Ovary (tissue), 9 donors: ENCODE results near the gene CWF19L2. TPM values are rescaled to one million over a fixed set of nuclear protein-coding genes. Genes with fewer than 3 reads are reported as not detected.

Experiments used
- DNase-seq, 5 donors: peaks; one replicate each; pipeline ENCODE4 v3.0.0-alpha.2; 2019 to 2020
- H3K27ac ChIP-seq, 2 donors: fragments of 200-600 bp; one replicate each; pipeline versions ENCODE4 v1.5.1 to v1.8.0; 2019 to 2022
- H3K27me3 ChIP-seq: fragments of 200-600 bp; one replicate; pipeline ENCODE4 v1.8.0; 2022
- H3K36me3 ChIP-seq: fragments of 200-600 bp; sonication (generic); one replicate; pipeline ENCODE4 v1.5.1; 2019
- H3K4me1 ChIP-seq: one replicate; pipeline ENCODE4 v1.8.1; 2013; ENCODE audit warnings: mild to moderate bottlenecking, moderate library complexity; ENCODE audit not compliant: insufficient read depth
- H3K4me3 ChIP-seq: fragments of 200-600 bp; sonication (generic); one replicate; pipeline ENCODE4 v1.5.1; 2017
- H3K9me3 ChIP-seq, 2 donors: fragments of 200-600 bp in 1 of 2; sonication (generic) in 1 of 2; one replicate each; pipeline versions ENCODE4 v1.5.1 to v1.8.1; 2013 to 2019; ENCODE audit warnings: mild to moderate bottlenecking in 1 of 2, moderate library complexity in 1 of 2
- EP300 ChIP-seq: sonication (generic); formaldehyde crosslinking; IDR thresholded peaks from one replicate; pipeline ENCODE4 v1.6.1; 2017; ENCODE audit warnings: antibody characterized with exemption
- POLR2A ChIP-seq: fragments of 450-650 bp; IDR thresholded peaks from one replicate; pipeline ENCODE4 v1.6.1; 2017; ENCODE audit warnings: antibody characterized with exemption, mild to moderate bottlenecking, moderate library complexity
- WGBS, 3 donors: extraction: QIAGEN DNeasy Blood & Tissue Kit in 1 of 3; methylation state at CpG; one replicate each; pipeline versions ENCODE4 v1.1.5 to v1.1.7; 2013 to 2017; 5-methylcytosine and 5-hydroxymethylcytosine counted together
- intact Hi-C, 4 donors: fragments of 100-400 bp; cut with DNase I; formaldehyde crosslinking; loops; one replicate each; pipeline versions ENCODE4 v1.11.0 to v1.15.1; 2022 to 2023
- polyA plus RNA-seq, 2 donors: library from polyadenylated mRNA; stranded (reverse); fragments of 200-250 nt in 1 of 2; fragments of 350-450 nt in 1 of 2; fragmentation: Illumina TruSeq in 1 of 2; extraction: RNeasy Lipid Tissue Mini Kit (QIAGEN cat#74804) in 1 of 2; gene quantifications; one replicate each; pipeline ENCODE4 v1.2.3, GENCODE V29; 2013 to 2014
- total RNA-seq, 7 donors: library from RNA; depleted of rRNA in 2 of 7; stranded (reverse); fragments of >200 nt in 2 of 7; fragmentation: NEBNext Ultra II Directional in 3 of 7; extraction: Animal tissue kit (Norgen Biotek cat#: 25700) in 3 of 7; gene quantifications; one replicate each; pipeline versions ENCODE4 v1.1.0 to v1.2.4, GENCODE V29; 2016 to 2023
- TF ChIP-seq, protein P1 (sequence below), 3 donors: fragments of 450-650 bp in 2 of 3; fragments of 200-600 bp in 1 of 3; IDR thresholded peaks; one replicate each; pipeline versions ENCODE4 v1.5.1 to v1.8.0; 2016 to 2022; ENCODE audit warnings: antibody characterized with exemption in 3 of 3, mild to moderate bottlenecking in 1 of 3
- donor health status: DM: no; HTN: no; CAD: no; lungs with moderate emphysema.
- donor health status: DM: no; HTN: no; CAD: no.
- donor health status: Bipolar disorder and iron deficiency.
- donor health status: DM: yes; HTN: yes; CAD: no.
- donor health status: DM: no; HTN: no; CAD: no.
- donor health status: DM: yes; HTN: yes; CAD: no.

The CWF19L2 gene
- total and polyA plus RNA-seq, 9 donors = 13.4 to 26.4 (median 20.7) TPM

DNA sequence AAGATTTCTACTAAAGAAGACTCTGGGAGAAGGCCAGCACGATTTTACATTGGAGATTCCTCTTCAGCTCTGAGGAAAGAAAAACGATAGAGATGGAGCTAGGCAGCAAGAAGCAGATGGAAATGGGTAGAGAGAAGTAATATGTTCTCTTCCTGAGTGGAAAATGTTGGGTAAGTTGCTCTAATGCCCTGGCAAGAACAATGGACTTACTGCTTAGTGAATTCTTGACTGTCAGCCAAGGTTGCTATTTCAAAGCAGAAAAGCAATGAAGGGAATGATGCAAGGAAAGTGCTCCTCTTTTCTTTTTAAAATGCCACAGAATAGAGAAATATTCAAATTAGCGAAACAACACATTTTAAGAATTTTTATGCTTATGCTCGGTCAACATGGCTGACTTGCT lies 38.4 kb upstream of the CWF19L2 start:
- no peak for DNase-seq
- Histone ChIP-seq H3K4me3 (no peak overlapping the region), H3K9me3 (no peaks in the 10 kb centered on the region), H3K27ac (no peak overlapping the region), H3K4me1 (no peaks in the 10 kb centered on the region), H3K36me3 (no peaks in the 10 kb centered on the region), H3K27me3 (no peaks in the 10 kb centered on the region)
- intact Hi-C loops = no loop called here
- TF ChIP-seq, protein P1, sequence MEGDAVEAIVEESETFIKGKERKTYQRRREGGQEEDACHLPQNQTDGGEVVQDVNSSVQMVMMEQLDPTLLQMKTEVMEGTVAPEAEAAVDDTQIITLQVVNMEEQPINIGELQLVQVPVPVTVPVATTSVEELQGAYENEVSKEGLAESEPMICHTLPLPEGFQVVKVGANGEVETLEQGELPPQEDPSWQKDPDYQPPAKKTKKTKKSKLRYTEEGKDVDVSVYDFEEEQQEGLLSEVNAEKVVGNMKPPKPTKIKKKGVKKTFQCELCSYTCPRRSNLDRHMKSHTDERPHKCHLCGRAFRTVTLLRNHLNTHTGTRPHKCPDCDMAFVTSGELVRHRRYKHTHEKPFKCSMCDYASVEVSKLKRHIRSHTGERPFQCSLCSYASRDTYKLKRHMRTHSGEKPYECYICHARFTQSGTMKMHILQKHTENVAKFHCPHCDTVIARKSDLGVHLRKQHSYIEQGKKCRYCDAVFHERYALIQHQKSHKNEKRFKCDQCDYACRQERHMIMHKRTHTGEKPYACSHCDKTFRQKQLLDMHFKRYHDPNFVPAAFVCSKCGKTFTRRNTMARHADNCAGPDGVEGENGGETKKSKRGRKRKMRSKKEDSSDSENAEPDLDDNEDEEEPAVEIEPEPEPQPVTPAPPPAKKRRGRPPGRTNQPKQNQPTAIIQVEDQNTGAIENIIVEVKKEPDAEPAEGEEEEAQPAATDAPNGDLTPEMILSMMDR (IDR thresholded peaks at IDR 0.05) = no peak
- TF ChIP-seq EP300 (no peak), POLR2A (no peak)
- 48 to 56% (median 51%) methylated on average over 4 of the region's 4 CpGs for WGBS, 3 donors

DNA sequence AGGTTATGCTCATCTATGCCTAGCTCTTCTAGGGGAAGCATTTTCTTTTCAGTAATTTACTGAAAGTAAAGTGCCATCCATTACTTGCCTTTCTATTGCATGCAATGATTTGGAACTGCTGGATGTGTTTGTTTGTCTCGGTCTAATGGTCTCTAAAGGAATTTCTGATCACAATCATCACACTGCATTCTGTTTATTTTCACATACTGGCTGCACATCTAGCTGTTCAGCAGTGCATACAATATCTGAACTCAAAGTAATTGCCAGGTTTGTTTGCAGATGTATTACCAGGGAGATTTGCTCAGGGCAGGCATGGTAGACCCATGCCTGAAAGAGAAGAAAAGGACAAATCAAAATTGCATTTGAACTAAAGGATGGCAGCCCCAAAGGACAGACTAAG lies 36.4 kb upstream of the CWF19L2 start:
- Histone ChIP-seq H3K9me3 (no peaks in the 10 kb centered on the region), H3K27ac (no peak overlapping the region), H3K36me3 (no peaks in the 10 kb centered on the region), H3K4me3 (no peak overlapping the region), H3K27me3 (no peaks in the 10 kb centered on the region), H3K4me1 (no peaks in the 10 kb centered on the region)
- TF ChIP-seq, protein P1 (IDR thresholded peaks at IDR 0.05) = no peak
- TF ChIP-seq POLR2A (no peak), EP300 (no peak)
- DNase-seq = no peak
- WGBS, 3 donors = 74 to 85% (median 74%) methylated on average over 1 of the region's 1 CpG
- intact Hi-C loops = no loop called here

DNA sequence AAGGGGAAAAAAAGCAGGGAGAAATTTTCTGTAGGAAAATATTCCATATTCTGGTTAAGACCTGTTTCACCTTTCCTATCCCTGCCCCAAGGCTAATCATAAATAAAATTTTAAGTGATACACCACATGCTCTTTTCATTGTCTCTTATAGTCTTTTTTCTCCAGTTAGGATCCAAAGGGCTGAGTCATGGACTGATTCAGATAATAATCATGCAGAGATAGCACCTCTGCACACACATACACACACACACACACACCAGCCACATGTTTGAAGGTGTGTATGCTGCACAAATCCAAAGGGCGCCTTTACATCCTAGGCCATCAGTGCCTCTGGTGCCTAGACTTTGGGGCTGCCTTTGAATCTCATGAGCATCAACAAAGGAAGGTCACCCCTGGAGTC lies 35.5 kb upstream of the CWF19L2 start:
- H3K4me1 ChIP-seq = no peaks in the 10 kb centered on the region
- DNase-seq = no peak
- no peak overlapping the region for H3K27ac ChIP-seq
- H3K36me3 ChIP-seq = no peaks in the 10 kb centered on the region
- 93 to 100% (median 95%) methylated on average over 1 of the region's 1 CpG for WGBS, 3 donors
- intact Hi-C loops = no loop called here
- H3K9me3 ChIP-seq = no peaks in the 10 kb centered on the region
- H3K27me3 ChIP-seq = no peaks in the 10 kb centered on the region
- H3K4me3 ChIP-seq = no peak overlapping the region
- no peak for TF ChIP-seq EP300
- TF ChIP-seq, protein P1 (IDR thresholded peaks at IDR 0.05) = no peak
- no peak for TF ChIP-seq POLR2A

DNA sequence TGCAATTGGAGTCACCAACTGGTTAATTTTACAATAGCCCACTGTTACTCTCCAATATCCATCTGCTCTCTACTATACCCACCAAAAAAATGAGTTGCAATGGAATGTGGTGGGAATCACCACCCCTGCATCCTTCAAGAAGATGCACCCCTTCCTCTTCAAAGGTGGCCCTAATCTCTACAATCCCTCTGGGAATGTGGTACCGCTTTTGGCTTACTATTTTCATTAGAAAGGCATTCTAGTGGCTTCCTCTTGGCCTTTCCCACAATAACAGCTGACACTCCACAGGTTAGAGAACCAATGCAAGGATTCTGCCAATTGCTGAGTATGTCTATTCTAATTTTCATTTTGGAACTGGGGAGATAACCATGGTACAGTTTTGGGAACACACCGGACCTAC lies 33.2 kb upstream of the CWF19L2 start:
- Histone ChIP-seq H3K4me1 (no peaks in the 10 kb centered on the region), H3K36me3 (no peaks in the 10 kb centered on the region), H3K27me3 (no peaks in the 10 kb centered on the region), H3K27ac (no peak overlapping the region), H3K9me3 (no peaks in the 10 kb centered on the region), H3K4me3 (no peak overlapping the region)
- TF ChIP-seq, protein P1 (IDR thresholded peaks at IDR 0.05) = no peak
- no peak for TF ChIP-seq POLR2A
- TF ChIP-seq EP300 = no peak
- 88 to 92% (median 88%) methylated on average over 2 of the region's 2 CpGs for WGBS, 3 donors
- intact Hi-C loops = no loop called here
- DNase-seq = no peak

DNA sequence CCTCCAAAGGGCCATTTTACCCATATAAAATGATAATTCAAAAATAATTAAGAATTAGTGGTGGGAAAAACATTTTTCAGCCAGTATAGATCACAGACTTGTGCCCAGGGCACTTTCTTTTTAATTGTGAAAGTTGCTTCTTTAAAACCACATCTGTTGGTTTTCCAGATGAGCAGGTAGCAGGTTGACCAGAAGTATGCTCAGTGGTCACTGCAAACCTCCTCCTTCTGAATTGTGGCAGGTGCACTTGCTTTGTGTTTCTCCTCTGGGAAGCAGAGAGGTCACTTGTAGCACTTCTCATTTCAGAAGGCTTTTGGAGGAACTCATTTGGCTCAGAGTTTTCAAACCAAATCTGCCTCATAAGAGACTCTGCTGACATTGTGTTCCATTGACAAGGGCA lies 24.6 kb upstream of the CWF19L2 start:
- TF ChIP-seq EP300 (no peak), POLR2A (no peak)
- TF ChIP-seq, protein P1 (IDR thresholded peaks at IDR 0.05) = no peak
- H3K9me3 ChIP-seq = no peaks in the 10 kb centered on the region
- no peak overlapping the region for H3K4me3 ChIP-seq
- H3K27me3 ChIP-seq = no peaks in the 10 kb centered on the region
- no peaks in the 10 kb centered on the region for H3K36me3 ChIP-seq
- no peak overlapping the region for H3K27ac ChIP-seq
- DNase-seq = no peak
- intact Hi-C loops = no loop called here
- H3K4me1 ChIP-seq = no peaks in the 10 kb centered on the region
